Esophagus muscularis mucosa (tissue), 4 donors: ENCODE results near the gene STX8. TPM values are rescaled to one million over a fixed set of nuclear protein-coding genes. Genes with fewer than 3 reads are reported as not detected.

Experiments used
- DNase-seq: peaks from one replicate; pipeline ENCODE4 v3.0.0-alpha.2; 2017; ENCODE audit errors: extremely low spot score
- H3K27ac ChIP-seq, 4 donors: fragments of 200-600 bp; sonication (generic); replicated peaks in 1 of 4; 1 replicate in 3 of 4; 2 replicates in 1 of 4; pipeline ENCODE4 v1.5.1; 2016 to 2019; ENCODE audit warnings: mild to moderate bottlenecking in 1 of 4
- H3K27me3 ChIP-seq, 4 donors: fragments of 200-600 bp; sonication (generic); one replicate each; pipeline versions ENCODE4 v1.5.1 to v1.6.0; 2016 to 2019
- H3K36me3 ChIP-seq, 4 donors: fragments of 200-600 bp; sonication (generic); one replicate each; pipeline ENCODE4 v1.5.1; 2016 to 2019
- H3K4me1 ChIP-seq, 4 donors: fragments of 200-600 bp; sonication (generic); one replicate each; pipeline ENCODE4 v1.5.1; 2016 to 2019
- H3K4me3 ChIP-seq, 4 donors: fragments of 200-600 bp; sonication (generic); 1 replicate in 2 of 4; 2 replicates in 2 of 4; pipeline ENCODE4 v1.5.1; 2016 to 2019; ENCODE audit warnings: mild to moderate bottlenecking in 4 of 4, moderate library complexity in 1 of 4
- H3K9me3 ChIP-seq, 4 donors: fragments of 200-600 bp; sonication (generic); 1 replicate in 3 of 4; 2 replicates in 1 of 4; pipeline ENCODE4 v1.5.1; 2016 to 2019
- EP300 ChIP-seq: sonication (generic); formaldehyde crosslinking; IDR thresholded peaks from one replicate; pipeline ENCODE4 v1.6.1; 2017; ENCODE audit warnings: antibody characterized with exemption
- POLR2A ChIP-seq: fragments of 450-650 bp; IDR thresholded peaks from one replicate; pipeline ENCODE4 v1.6.1; 2017; ENCODE audit warnings: antibody characterized with exemption, moderate library complexity, mild to moderate bottlenecking, low read depth
- POLR2AphosphoS5 ChIP-seq, 2 donors: sonication (generic); formaldehyde crosslinking; IDR thresholded peaks; one replicate each; pipeline ENCODE4 v1.6.1; 2017; ENCODE audit warnings: antibody characterized with exemption in 2 of 2
- WGBS: methylation state at CpG from one replicate; pipeline ENCODE4 v1.1.5; 2018; 5-methylcytosine and 5-hydroxymethylcytosine counted together
- intact Hi-C: fragments of 100-400 bp; cut with DNase I; formaldehyde crosslinking; loops from one replicate; pipeline ENCODE4 v1.15.1; 2023
- total RNA-seq, 4 donors: library from RNA; depleted of rRNA; stranded (reverse); fragments of >200 nt; gene quantifications; one replicate each; pipeline versions ENCODE4 v1.1.0 to v1.2.1, GENCODE V29; 2016
- TF ChIP-seq, protein P1 (sequence below), 3 experiments: fragments of 200-600 bp in 2 of 3; fragments of 450-650 bp in 1 of 3; sonication (generic) in 2 of 3; IDR thresholded peaks; one replicate each; pipeline ENCODE4 v1.5.1; 2017 to 2019; ENCODE audit warnings: antibody characterized with exemption in 3 of 3, mild to moderate bottlenecking in 2 of 3, moderate library complexity in 1 of 3

Gene STX8
- total RNA-seq, 4 donors from 2014 or later = 83.9 to 104 (median 94.5) TPM

DNA sequence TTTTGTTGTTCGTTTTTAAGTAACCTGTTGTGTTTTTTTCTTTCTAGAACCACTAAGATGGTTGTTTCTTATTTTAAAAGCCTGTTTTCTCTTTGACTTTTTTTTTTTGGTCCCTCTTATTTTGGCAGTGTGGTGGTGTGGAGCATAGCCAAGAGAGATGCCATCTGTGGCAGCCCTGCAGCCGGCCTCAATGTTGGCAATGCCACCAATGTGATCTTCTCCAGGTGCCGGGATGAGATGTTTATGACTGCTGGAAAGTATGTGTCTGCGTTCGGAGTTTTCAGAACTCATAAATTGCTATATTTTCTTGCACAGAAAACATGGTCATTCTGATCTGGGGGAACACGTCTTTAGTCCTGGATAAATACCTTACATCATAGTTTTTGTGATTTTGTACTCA, 18.4 kb upstream of the STX8 start:
- no peaks in the 10 kb centered on the region for H3K9me3 ChIP-seq
- TF ChIP-seq POLR2A = no peak
- no peak overlapping the region for H3K4me3 ChIP-seq
- DNase-seq = peak; percentile 17
- WGBS = 69% methylated on average over 6 of the region's 6 CpGs
- H3K36me3 ChIP-seq = no peaks in the 10 kb centered on the region
- intact Hi-C loops = no loop called here
- H3K27ac ChIP-seq = no peak overlapping the region
- no peaks in the 10 kb centered on the region for H3K27me3 ChIP-seq
- H3K4me1 ChIP-seq = no peaks in the 10 kb centered on the region

DNA sequence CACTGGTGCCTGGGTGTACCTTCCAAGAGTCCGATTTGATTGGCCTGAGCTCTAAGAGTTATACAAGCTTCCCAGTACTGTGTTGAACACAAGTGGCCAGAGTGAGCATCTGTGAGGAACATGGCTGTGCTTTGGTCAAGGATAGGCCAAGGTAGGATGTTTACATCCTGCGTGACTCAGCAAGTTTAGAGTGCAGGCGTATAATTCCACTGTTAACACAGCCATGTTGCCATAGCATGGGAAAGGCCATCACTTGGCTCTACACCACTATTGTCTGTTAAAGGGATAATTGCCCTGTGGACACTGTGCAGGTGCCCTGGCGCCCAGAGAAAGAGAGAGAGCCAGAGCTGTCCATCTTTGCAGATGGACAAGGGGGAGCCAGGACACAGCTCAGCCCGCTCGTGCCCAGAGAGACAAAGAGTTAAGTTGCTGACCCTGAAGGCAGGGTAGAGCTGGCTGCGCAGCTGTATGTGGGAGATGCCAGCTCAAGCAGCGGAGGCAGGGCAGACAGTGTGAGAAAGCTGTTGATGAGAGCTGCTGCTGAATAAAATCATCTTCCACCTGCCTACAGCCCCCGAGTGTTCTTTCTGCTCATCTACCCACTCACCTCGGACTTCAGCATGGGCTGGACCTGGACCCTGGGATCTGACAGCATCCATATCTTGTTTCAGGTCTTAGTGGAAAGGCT, 12.5 kb upstream of the STX8 start:
- no peak for DNase-seq
- H3K9me3 ChIP-seq = no peaks in the 10 kb centered on the region
- 94% methylated on average over 10 of the region's 10 CpGs for WGBS
- TF ChIP-seq EP300 = no peak
- H3K36me3 ChIP-seq = no peaks in the 10 kb centered on the region
- H3K27me3 ChIP-seq = no peaks in the 10 kb centered on the region
- H3K27ac ChIP-seq = no peak overlapping the region
- no peak overlapping the region for H3K4me3 ChIP-seq
- H3K4me1 ChIP-seq = no peaks in the 10 kb centered on the region
- intact Hi-C loops = no loop called here

DNA sequence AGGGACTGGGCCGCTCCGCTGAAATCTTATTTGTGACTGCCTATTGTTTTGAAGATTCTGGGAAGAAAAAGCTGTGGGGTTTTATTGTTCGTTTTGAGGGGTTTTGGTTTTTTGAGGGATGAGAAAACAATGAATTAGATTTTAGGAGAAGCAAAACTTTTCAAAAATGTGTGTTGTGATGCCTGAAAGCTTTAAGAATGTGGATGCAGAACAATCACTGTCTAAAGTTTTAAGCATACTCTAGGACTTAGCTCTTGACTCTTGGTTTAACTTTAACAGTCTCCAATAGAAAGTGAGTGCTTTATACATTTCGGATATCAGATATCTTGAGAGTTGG, 1.7 kb upstream of the STX8 start:
- Histone ChIP-seq H3K4me3 (peak overlapping the region in 3 of 4 donors; percentile 70 to 83 (median 79)), H3K4me1 (peaks cover 15 to 33% (median 31%) of the 10 kb centered on the region in 4 donors), H3K27me3 (no peaks in the 10 kb centered on the region), H3K9me3 (no peaks in the 10 kb centered on the region), H3K27ac (peak overlapping the region in 2 of 4 donors; percentile 42 to 70), H3K36me3 (no peaks in the 10 kb centered on the region)
- DNase-seq = no peak
- TF ChIP-seq, protein P1, sequence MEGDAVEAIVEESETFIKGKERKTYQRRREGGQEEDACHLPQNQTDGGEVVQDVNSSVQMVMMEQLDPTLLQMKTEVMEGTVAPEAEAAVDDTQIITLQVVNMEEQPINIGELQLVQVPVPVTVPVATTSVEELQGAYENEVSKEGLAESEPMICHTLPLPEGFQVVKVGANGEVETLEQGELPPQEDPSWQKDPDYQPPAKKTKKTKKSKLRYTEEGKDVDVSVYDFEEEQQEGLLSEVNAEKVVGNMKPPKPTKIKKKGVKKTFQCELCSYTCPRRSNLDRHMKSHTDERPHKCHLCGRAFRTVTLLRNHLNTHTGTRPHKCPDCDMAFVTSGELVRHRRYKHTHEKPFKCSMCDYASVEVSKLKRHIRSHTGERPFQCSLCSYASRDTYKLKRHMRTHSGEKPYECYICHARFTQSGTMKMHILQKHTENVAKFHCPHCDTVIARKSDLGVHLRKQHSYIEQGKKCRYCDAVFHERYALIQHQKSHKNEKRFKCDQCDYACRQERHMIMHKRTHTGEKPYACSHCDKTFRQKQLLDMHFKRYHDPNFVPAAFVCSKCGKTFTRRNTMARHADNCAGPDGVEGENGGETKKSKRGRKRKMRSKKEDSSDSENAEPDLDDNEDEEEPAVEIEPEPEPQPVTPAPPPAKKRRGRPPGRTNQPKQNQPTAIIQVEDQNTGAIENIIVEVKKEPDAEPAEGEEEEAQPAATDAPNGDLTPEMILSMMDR (IDR thresholded peaks at IDR 0.05) = no peak
- TF ChIP-seq EP300 = no peak
- no peak for TF ChIP-seq POLR2A
- TF ChIP-seq POLR2AphosphoS5 (IDR thresholded peaks at IDR 0.05) = no peak
- intact Hi-C loops = no loop called here
- 4% methylated on average over 4 of the region's 4 CpGs for WGBS

DNA sequence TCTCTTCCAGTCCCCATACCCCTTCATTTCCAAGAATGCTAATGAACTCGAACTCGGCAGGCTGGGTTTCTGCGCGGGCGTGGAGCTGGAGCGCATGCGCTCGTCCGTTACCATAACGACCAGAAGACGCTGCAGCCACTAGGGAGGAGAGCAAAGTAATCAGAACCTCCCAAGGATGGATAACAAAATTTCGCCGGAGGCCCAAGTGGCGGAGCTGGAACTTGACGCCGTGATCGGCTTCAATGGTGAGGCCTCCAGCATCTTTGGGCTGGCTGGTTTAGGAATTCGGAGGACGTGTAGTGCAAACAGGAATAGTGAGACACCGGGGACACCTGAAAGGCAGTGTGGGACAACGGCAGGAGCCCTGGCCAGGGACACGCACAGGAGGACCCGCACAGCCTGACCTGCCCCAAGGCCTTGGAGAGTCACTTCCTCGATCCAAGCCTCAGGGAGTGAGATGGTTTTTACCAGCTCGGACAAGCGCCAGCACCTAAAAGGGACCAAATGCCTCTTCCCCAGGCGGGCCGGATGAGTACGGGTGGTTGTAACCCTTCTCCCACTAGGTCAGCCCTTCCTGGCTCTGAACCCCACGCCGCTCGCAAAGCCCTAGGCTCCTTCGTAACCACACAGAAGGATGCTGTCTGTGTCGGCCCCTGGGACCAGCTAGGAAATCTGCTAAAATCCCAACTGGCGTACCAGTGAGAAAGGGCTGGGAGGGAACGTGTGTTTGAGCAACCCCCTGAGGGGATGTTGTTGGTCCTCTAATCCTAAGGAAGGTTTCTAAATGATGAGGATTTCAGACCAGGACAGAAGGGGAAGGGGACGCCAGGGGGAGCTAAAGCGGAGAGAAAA, 1.1 kb upstream of the STX8 start, which contains the start of gene CFAP52:
CFAP52 (plus strand) TSS at position 122 of the 852 bp plus-strand sequence; CDS start at position 176, 54 bp downstream.
- Histone ChIP-seq H3K27ac (peak within 1 kb of the TSS; percentile 63 to 70 (median 68)), H3K4me3 (peak within 1 kb of the TSS; percentile 70 to 98 (median 81)), H3K36me3 (no peaks in the 10 kb centered on the region), H3K4me1 (peaks cover 15 to 33% (median 31%) of the 10 kb centered on the region in 4 donors), H3K27me3 (no peaks in the 10 kb centered on the region), H3K9me3 (no peaks in the 10 kb centered on the region)
- DNase-seq = peak; percentile 92
- intact Hi-C loops = no loop called here
- WGBS = 7% methylated on average over 37 of the region's 38 CpGs
- no peak for TF ChIP-seq POLR2A
- TF ChIP-seq, protein P1 (IDR thresholded peaks at IDR 0.05) = peak; percentile 47 to 73 (median 50)
- no peak for TF ChIP-seq EP300
- peak in 1 of 2 donors; percentile 16 for TF ChIP-seq POLR2AphosphoS5 (IDR thresholded peaks at IDR 0.05)

DNA sequence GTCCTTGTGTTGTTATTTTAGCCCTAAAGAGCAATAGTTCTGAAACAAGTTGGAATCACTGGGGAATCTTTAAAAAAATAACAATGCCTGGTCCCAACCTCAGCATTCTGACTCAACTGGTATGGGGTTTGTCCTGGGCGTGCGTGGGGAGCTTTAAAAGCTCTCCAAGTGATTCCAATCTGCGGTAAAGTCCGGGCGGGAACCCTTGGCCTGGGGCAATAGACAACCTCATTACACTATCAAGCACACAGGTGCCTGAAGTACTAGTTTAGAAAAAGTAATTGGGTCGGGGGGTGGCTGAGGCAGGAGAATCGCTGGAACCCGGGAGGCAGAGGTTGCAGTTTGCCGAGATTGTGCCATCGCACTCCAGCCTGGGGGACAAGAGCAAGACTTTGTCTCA, 4.4 kb downstream of the STX8 start:
- intact Hi-C loops = no loop called here
- H3K9me3 ChIP-seq = no peaks in the 10 kb centered on the region
- H3K27me3 ChIP-seq = no peaks in the 10 kb centered on the region
- H3K27ac ChIP-seq = no peak overlapping the region
- H3K4me1 ChIP-seq = peaks cover 10 to 21% (median 19%) of the 10 kb centered on the region in 4 donors
- no peak overlapping the region for H3K4me3 ChIP-seq
- H3K36me3 ChIP-seq = peaks cover 12 to 41% (median 17%) of the 10 kb centered on the region in 4 donors
- 96% methylated on average over 9 of the region's 10 CpGs for WGBS
- TF ChIP-seq POLR2AphosphoS5 (IDR thresholded peaks at IDR 0.05) (no peak), EP300 (no peak)
- DNase-seq = no peak

DNA sequence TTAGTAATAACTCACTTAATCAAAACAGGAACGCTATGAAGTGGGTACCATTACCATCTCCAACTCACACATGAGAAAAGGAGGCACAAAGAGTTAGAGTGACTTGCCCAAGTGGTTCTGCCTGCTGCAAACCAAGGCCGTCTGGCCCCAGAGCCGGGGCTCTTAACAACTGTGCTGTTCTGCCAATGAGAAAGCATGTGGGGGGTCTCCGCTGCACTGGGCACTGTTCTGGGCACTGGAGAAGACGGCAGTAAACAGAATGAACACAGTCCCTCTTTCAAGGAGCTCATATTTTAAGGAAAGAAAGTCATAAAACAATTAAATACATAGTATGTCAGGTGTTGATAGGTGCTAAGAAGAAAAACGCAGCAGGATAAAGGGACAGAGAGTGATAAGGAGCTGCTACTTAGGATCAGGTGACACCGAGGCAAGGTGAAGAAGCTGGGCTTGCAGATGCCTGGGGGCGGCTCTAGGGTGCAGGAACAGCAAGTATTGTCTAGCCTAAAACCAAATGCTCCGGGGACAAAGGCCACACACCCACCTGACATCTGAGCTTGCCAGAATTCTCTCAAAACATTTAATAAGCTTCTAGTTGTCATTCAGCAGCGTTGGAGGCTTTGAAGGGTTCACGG, 6.5 kb downstream of the STX8 start:
- Histone ChIP-seq H3K27ac (no peak overlapping the region), H3K36me3 (peaks cover 12 to 43% (median 17%) of the 10 kb centered on the region in 4 donors), H3K9me3 (no peaks in the 10 kb centered on the region), H3K27me3 (no peaks in the 10 kb centered on the region), H3K4me1 (peaks cover 4 to 5% (median 4%) of the 10 kb centered on the region in 4 donors), H3K4me3 (no peak overlapping the region)
- intact Hi-C loops = no loop called here
- no peak for DNase-seq
- 90% methylated on average over 11 of the region's 11 CpGs for WGBS
- no peak for TF ChIP-seq POLR2AphosphoS5 (IDR thresholded peaks at IDR 0.05)
- no peak for TF ChIP-seq POLR2A
- TF ChIP-seq, protein P1 (IDR thresholded peaks at IDR 0.05) = no peak
- no peak for TF ChIP-seq EP300
